ENCODE data around the gene MRPS12. TPM values are rescaled to one million over a fixed set of nuclear protein-coding genes. Genes with fewer than 3 reads are reported as not detected.

Gene MRPS12
- total RNA-seq, 4 donors from 2014 or later = 18.0 to 33.2 (median 27.3) TPM

DNA sequence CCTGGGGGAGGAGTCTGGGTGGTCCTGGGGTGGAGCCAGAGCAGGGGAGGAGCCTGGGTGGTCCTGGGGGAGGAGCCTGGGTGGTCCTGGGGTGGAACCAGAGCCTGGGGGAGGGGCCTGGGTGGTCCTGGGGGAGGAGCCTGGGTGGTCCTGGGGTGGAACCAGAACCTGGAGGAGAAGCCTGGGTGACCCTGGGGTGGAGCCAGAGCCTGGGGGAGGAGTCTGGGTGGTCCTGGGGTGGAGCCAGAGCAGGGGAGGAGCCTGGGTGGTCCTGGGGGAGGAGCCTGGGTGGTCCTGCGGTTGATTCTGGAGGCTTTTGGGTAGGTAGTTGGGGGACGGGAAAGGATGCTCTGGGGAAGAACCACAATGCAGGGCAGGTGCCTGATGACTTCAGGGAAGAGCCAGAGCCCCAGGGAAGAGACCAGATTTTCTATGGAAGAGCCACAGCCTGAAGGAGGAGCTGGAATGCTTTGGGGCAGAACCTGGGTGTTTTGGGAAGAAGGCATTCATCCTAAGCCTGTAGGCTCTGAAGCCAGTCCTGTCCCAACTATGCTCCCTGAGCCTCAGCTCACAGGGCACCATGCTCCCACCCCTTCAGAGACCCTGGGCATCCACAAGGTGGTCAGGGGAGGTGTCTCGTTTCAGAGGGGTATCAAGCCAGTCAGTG is 15.0 kb downstream of the MRPS12 start:
- WGBS = 100% methylated on average over 3 of the region's 3 CpGs
- TF ChIP-seq, protein P1, sequence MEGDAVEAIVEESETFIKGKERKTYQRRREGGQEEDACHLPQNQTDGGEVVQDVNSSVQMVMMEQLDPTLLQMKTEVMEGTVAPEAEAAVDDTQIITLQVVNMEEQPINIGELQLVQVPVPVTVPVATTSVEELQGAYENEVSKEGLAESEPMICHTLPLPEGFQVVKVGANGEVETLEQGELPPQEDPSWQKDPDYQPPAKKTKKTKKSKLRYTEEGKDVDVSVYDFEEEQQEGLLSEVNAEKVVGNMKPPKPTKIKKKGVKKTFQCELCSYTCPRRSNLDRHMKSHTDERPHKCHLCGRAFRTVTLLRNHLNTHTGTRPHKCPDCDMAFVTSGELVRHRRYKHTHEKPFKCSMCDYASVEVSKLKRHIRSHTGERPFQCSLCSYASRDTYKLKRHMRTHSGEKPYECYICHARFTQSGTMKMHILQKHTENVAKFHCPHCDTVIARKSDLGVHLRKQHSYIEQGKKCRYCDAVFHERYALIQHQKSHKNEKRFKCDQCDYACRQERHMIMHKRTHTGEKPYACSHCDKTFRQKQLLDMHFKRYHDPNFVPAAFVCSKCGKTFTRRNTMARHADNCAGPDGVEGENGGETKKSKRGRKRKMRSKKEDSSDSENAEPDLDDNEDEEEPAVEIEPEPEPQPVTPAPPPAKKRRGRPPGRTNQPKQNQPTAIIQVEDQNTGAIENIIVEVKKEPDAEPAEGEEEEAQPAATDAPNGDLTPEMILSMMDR (IDR thresholded peaks at IDR 0.05) = no peak
- Histone ChIP-seq H3K4me1 (peaks cover 11 to 13% (median 12%) of the 10 kb centered on the region in 4 donors), H3K27me3 (no peaks in the 10 kb centered on the region), H3K27ac (replicated peaks in 1 of 4) (no peak overlapping the region), H3K9me3 (no peaks in the 10 kb centered on the region), H3K36me3 (peaks cover 0 to 34% (median 8%) of the 10 kb centered on the region in 4 donors), H3K4me3 (no peak overlapping the region)
- DNase-seq (ENCODE audit: extremely low spot score) = no peak
- intact Hi-C loops (cut with DNase I) = no loop called here

DNA sequence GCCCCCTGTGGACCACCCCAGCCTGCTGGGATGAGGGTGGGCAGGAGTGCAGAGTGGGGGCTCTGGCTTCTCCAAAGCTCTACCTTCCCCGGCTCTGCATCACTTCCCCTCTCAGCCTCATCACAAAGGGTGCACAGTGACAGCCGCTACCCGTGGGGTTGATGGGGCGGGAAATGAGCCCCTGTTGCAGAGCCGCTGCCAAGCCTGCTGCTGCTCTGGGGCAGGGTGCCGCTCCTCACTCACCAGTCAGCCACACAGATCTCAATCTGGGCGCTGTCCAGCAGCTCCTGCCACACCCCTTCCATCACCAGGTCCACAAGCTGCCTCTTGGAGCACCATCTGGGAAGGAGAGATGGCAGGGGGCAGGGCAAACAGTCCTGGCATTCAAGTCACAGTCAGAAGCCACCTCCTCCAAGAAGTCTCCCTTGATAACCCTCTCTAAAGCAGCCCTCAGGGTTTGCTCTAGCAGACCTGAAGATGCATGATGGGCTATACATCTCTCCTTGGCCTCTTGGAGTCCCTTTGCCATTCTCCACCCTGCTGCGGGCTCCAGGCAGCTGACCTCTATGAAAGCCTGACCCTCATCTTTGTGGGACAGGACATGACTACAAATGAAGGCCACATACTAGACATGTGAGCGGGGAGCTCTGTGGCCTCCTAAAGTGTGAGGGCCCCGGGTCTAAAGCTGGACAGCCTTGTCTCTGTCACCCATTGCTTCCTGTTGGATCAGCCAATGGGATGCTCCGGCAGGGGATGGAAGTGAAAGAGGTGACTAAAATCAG is 15.7 kb downstream of the MRPS12 start:
- Histone ChIP-seq H3K4me3 (no peak overlapping the region), H3K36me3 (peaks cover 0 to 34% (median 8%) of the 10 kb centered on the region in 4 donors), H3K27me3 (no peaks in the 10 kb centered on the region), H3K27ac (replicated peaks in 1 of 4) (no peak overlapping the region), H3K9me3 (no peaks in the 10 kb centered on the region), H3K4me1 (peaks cover 11 to 13% (median 12%) of the 10 kb centered on the region in 4 donors)
- DNase-seq (ENCODE audit: extremely low spot score) = no peak
- WGBS = 82% methylated on average over 4 of the region's 11 CpGs
- no peak for TF ChIP-seq EP300 (IDR thresholded peaks at IDR 0.05)
- TF ChIP-seq, protein P1 (IDR thresholded peaks at IDR 0.05) = no peak
- no peak for TF ChIP-seq POLR2AphosphoS5 (IDR thresholded peaks at IDR 0.05)
- no peak for TF ChIP-seq POLR2A (IDR thresholded peaks at IDR 0.05; ENCODE audit: low read depth)
- intact Hi-C loops (cut with DNase I) = no loop called here

DNA sequence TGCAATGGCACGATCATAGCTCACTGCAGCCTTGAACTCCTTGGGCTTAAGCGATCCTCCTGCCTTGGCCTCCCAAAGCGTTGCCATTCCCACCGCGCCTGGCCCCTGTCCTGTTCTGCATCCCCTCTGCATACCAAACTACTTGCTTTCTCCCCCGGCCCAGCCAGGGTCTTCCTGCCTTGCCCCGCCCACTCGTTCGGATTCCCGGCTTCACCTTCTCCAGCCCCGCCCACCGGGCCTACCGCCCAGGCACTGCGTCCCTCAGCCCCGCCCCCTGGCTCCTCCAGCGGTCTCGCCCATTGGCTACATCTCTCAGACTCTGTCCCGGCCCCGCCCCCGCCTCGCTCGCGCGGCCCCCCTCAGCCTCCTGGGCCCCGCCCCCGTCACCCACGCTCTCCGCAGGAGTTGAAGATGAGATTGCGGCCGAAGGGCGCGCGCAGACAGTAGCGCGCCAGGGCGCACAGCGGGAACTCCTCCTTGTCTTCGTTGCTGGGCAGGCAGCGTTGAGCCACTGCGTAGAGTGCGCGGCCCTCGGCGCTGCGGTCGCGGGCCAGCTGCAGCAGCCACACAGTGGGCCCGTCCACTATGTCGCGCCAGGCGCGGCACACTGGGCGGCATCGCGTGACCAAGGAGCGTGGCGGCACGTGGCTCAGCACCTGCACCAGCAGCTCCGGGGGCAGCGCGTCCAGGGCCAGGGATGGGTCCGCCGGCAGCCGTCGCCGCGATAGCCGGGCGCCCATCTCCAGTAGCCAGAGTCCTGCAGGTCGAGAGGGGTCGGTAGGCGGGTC is 19.0 kb downstream of the MRPS12 start:
- H3K4me1 ChIP-seq = peaks cover 11 to 13% (median 12%) of the 10 kb centered on the region in 4 donors
- TF ChIP-seq, protein P1 (IDR thresholded peaks at IDR 0.05) = no peak
- TF ChIP-seq POLR2AphosphoS5 (IDR thresholded peaks at IDR 0.05) = peak; percentile 13 to 18
- intact Hi-C loops (cut with DNase I) = no loop called here
- peaks cover 0 to 40% (median 9%) of the 10 kb centered on the region in 4 donors for H3K36me3 ChIP-seq
- no peaks in the 10 kb centered on the region for H3K9me3 ChIP-seq
- 24% methylated on average over 16 of the region's 72 CpGs for WGBS
- H3K4me3 ChIP-seq = peak overlapping the region; percentile 45 to 57 (median 47)
- no peaks in the 10 kb centered on the region for H3K27me3 ChIP-seq
- peak; percentile 95 for DNase-seq (ENCODE audit: extremely low spot score)
- H3K27ac ChIP-seq (replicated peaks in 1 of 4) = peak overlapping the region in 1 of 4 donors; percentile 68

DNA sequence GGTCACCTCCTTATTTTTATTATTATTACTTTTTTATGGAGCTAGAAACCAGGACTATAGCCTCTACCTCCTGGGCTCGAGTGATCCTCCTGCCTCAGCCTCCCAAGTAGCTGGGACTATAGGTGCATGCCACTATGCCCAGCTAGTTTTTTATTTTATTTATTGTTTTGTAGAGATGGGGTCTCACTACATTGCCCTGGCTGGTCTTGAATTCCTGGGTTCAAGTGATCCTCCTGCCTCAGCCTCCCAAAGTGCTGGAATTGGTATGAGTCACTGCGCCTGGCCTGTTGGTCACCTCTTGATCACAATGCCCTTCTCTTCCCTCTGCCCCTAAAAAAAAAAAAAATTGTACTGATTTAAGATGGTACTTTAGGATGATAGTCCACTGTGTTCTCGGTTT is 20.4 kb downstream of the MRPS12 start:
- 90% methylated on average over 3 of the region's 3 CpGs for WGBS

More for the DNA sequence above, 20.4 kb downstream of the MRPS12 start:
- Histone ChIP-seq H3K4me3 (no peak overlapping the region), H3K9me3 (no peaks in the 10 kb centered on the region), H3K4me1 (peaks cover 11 to 13% (median 12%) of the 10 kb centered on the region in 4 donors), H3K27ac (replicated peaks in 1 of 4) (no peak overlapping the region), H3K27me3 (no peaks in the 10 kb centered on the region), H3K36me3 (peaks cover 0 to 34% (median 4%) of the 10 kb centered on the region in 4 donors)
- intact Hi-C loops (cut with DNase I) = no loop called here
- TF ChIP-seq POLR2AphosphoS5 (IDR thresholded peaks at IDR 0.05) (no peak), EP300 (IDR thresholded peaks at IDR 0.05) (no peak), POLR2A (IDR thresholded peaks at IDR 0.05; ENCODE audit: low read depth) (no peak)
- TF ChIP-seq, protein P1 (IDR thresholded peaks at IDR 0.05) = no peak
- no peak for DNase-seq (ENCODE audit: extremely low spot score)
